ENCODE results near the gene KCNQ1OT1. TPM values are rescaled to one million over a fixed set of nuclear protein-coding genes. Genes with fewer than 3 reads are reported as not detected.

KCNQ1OT1 gene
- total RNA-seq, 1 experiment from 2014 or later = 1.2 TPM

- no CpG with 5 or more reads among the region's 17 CpGs for WGBS (ENCODE audit: extremely low coverage, insufficient read length, low lambda C conversion rate)
- Histone ChIP-seq H3K23ac (ENCODE audit: insufficient read length, low read depth, low read length) (no peak overlapping the region), H3K23me2 (ENCODE audit: insufficient read length, low read depth, low read length, poor library complexity, severe bottlenecking) (no peaks in the 10 kb centered on the region), H2BK12ac (ENCODE audit: insufficient read length, low read depth, low read length) (no peak overlapping the region), H3K9ac (ENCODE audit: extremely low read depth, insufficient read length, low read length) (no peak overlapping the region), H3K27me3 (ENCODE audit: insufficient read depth, low read length) (no peaks in the 10 kb centered on the region; the same call in 1 of the 2 replicates), H3K14ac (ENCODE audit: insufficient read depth, low read length) (no peak overlapping the region), H2BK120ac (ENCODE audit: low read depth, low read length, poor library complexity, severe bottlenecking) (no peak overlapping the region), H4K91ac (ENCODE audit: insufficient read length, low read depth, low read length) (no peak overlapping the region), H2BK5ac (ENCODE audit: insufficient read length, low read length) (no peak overlapping the region), H3K4ac (ENCODE audit: low read depth, low read length) (no peak overlapping the region), H3K9me3 (ENCODE audit: control insufficient read depth, low read depth, low read length) (no peaks in the 10 kb centered on the region), H2AK5ac (ENCODE audit: insufficient read length, low read length) (no peak overlapping the region), H4K8ac (replicated peaks; ENCODE audit: insufficient read length, low read depth, low read length) (no peak overlapping the region), H3K79me2 (ENCODE audit: insufficient read depth, low read length) (no peaks in the 10 kb centered on the region), H3T11ph (ENCODE audit: low read length) (no peak overlapping the region), H4K5ac (ENCODE audit: insufficient read length, low read depth, low read length) (no peak overlapping the region), H2BK15ac (ENCODE audit: low read depth, low read length) (no peak overlapping the region), H3K79me1 (ENCODE audit: insufficient read depth, low read depth, low read length, poor library complexity, severe bottlenecking) (no peaks in the 10 kb centered on the region), H3K27ac (ENCODE audit: insufficient read length, low read depth, low read length) (no peak overlapping the region), H3K4me2 (ENCODE audit: insufficient read depth, insufficient read length, low read length) (no peak overlapping the region), H3K4me1 (ENCODE audit: insufficient read depth, low read length) (no peaks in the 10 kb centered on the region), H2AFZ (ENCODE audit: low read length) (no peak overlapping the region), H2BK20ac (ENCODE audit: low read depth, low read length, poor library complexity, severe bottlenecking) (no peak overlapping the region), H4K20me1 (ENCODE audit: control insufficient read depth, insufficient read depth, insufficient read length) (no peaks in the 10 kb centered on the region), H3K18ac (ENCODE audit: insufficient read length, low read depth, low read length) (no peak overlapping the region), H3K56ac (ENCODE audit: insufficient read length, low read depth, low read length) (no peak overlapping the region)
- DNase-seq = peak; percentile 18
- no peak for TF ChIP-seq CTCF (conservative IDR thresholded peaks at IDR 0.05)
- Mint-ChIP-seq H3K4me1 (peaks cover 2 to 7% of the 10 kb centered on the region in 2 experiments; a peak in 2 of 4 replicates), H3K9me3 (no peaks in the 10 kb centered on the region), H3K27ac (no peak overlapping the region; a peak in 1 of 7 replicates), H3K4me3 (no peak overlapping the region), H3K36me3 (ENCODE audit: insufficient read depth in 1 of 3, low read depth in 3 of 3) (no peaks in the 10 kb centered on the region), H3K27me3 (ENCODE audit: low read depth) (peaks cover 69% of the 10 kb centered on the region)
These were observed 124.2 kb downstream of the KCNQ1OT1 start for GRCh38 chr11:2575591-2576051.
